Lower lobe of right lung (tissue), 2 donors: ENCODE data around the gene GNAO1. TPM values are rescaled to one million over a fixed set of nuclear protein-coding genes. Genes with fewer than 3 reads are reported as not detected.

Source experiments
- ATAC-seq, 2 donors: fragments of 200-7000 bp; cut with Tn5 transposase; one replicate each; pipeline ENCODE4 v1.9.1; 2020 to 2022; ENCODE audit warnings: mild to moderate bottlenecking in 2 of 2, moderate library complexity in 2 of 2
- DNase-seq: peaks from one replicate; pipeline ENCODE4 v3.0.0-alpha.2; 2020
- H3K27ac ChIP-seq: fragments of 200-600 bp; one replicate; pipeline ENCODE4 v1.8.0; 2022
- H3K27me3 ChIP-seq: fragments of 200-600 bp; one replicate; pipeline ENCODE4 v1.8.0; 2022; ENCODE audit warnings: low read depth
- H3K36me3 ChIP-seq: fragments of 200-600 bp; one replicate; pipeline ENCODE4 v1.8.0; 2022; ENCODE audit warnings: mild to moderate bottlenecking
- H3K4me1 ChIP-seq: fragments of 200-600 bp; one replicate; pipeline ENCODE4 v1.8.0; 2022
- H3K4me3 ChIP-seq: fragments of 200-600 bp; one replicate; pipeline ENCODE4 v1.8.0; 2022; ENCODE audit warnings: mild to moderate bottlenecking
- H3K9me3 ChIP-seq: fragments of 200-600 bp; one replicate; pipeline ENCODE4 v1.8.0; 2022
- intact Hi-C: fragments of 100-400 bp; cut with DNase I; formaldehyde crosslinking; loops from one replicate; pipeline ENCODE4 v1.11.0; 2022
- total RNA-seq: library from RNA; stranded (reverse); fragmentation: NEBNext Ultra II Directional; extraction: Animal tissue kit (Norgen Biotek cat#: 25700); gene quantifications from one replicate; pipeline ENCODE4 v1.2.1, GENCODE V29; 2021
- TF ChIP-seq, protein P1 (sequence below): fragments of 200-600 bp; IDR thresholded peaks from one replicate; pipeline ENCODE4 v1.8.0; 2022; ENCODE audit warnings: antibody characterized with exemption, mild to moderate bottlenecking
- donor health status: DM: no; HTN: yes; CAD: no; lungs with severe emphysema.

The GNAO1 gene
- total RNA-seq, 1 donor from 2014 or later: 1.8 TPM

DNA sequence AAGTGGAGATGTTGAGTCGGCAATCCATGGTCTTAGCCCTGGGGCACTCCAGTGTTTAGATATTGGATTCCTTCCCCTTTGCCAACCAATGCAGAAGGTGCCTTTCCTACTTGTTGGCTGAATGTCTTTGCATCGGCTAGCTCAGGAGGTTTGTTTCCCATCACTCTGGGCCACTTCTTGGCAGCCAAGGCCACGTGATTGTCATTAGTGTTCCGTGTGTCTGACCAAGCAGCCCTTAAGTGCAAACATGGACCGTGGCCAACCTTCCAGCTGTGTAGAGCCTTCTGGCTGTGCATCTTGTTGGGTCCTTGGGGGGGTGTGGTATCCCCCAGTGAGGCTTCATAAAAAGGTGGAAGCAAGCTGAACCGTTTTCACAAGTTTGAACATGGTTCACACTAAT, 66.0 kb downstream of the GNAO1 start:
- no peaks in the 10 kb centered on the region for H3K27me3 ChIP-seq
- H3K9me3 ChIP-seq: no peaks in the 10 kb centered on the region
- H3K36me3 ChIP-seq: no peaks in the 10 kb centered on the region
- H3K4me3 ChIP-seq: no peak overlapping the region
- TF ChIP-seq, protein P1, sequence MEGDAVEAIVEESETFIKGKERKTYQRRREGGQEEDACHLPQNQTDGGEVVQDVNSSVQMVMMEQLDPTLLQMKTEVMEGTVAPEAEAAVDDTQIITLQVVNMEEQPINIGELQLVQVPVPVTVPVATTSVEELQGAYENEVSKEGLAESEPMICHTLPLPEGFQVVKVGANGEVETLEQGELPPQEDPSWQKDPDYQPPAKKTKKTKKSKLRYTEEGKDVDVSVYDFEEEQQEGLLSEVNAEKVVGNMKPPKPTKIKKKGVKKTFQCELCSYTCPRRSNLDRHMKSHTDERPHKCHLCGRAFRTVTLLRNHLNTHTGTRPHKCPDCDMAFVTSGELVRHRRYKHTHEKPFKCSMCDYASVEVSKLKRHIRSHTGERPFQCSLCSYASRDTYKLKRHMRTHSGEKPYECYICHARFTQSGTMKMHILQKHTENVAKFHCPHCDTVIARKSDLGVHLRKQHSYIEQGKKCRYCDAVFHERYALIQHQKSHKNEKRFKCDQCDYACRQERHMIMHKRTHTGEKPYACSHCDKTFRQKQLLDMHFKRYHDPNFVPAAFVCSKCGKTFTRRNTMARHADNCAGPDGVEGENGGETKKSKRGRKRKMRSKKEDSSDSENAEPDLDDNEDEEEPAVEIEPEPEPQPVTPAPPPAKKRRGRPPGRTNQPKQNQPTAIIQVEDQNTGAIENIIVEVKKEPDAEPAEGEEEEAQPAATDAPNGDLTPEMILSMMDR: no peak
- ATAC-seq: no peak
- no peak overlapping the region for H3K27ac ChIP-seq
- peaks cover 9% of the 10 kb centered on the region for H3K4me1 ChIP-seq
- intact Hi-C loops: no loop called here
- DNase-seq: no peak

DNA sequence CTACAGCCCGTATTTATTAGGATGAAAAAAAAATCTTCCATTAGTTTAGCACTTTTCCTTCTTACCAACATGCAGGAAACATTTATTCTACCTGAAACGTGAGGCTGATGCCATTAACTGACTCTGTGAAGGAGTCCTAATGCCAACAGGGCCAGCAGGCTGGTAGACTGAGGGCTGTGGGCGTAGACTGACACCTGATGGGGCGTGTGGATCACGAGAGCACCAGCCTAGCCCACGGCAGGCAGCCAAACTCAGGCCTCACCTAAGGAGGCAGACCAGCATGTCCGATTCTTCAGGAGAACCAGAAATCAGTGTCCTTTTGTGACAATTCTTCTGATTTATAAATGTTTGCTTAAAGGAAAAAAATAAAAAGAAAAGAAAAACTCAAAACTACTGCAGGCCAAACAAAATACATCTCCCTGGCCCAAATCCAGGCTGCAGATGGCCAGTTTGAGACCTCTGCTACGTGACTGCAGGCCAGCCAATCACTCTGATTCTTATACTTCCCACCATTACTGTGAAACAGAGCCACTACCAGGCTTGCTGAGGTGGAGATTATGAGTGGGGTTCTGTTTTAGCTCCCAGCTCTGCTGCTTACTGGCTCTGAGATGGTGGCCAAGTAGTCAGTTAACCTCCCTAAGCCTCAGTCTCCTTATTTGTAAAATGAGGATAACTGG, 66.5 kb downstream of the GNAO1 start:
- no peaks in the 10 kb centered on the region for H3K9me3 ChIP-seq
- peaks cover 9% of the 10 kb centered on the region for H3K4me1 ChIP-seq
- H3K27ac ChIP-seq: no peak overlapping the region
- H3K27me3 ChIP-seq: no peaks in the 10 kb centered on the region
- H3K36me3 ChIP-seq: no peaks in the 10 kb centered on the region
- DNase-seq (no peak), ATAC-seq (no peak)
- intact Hi-C loops: no loop called here
- no peak overlapping the region for H3K4me3 ChIP-seq
- TF ChIP-seq, protein P1: no peak

DNA sequence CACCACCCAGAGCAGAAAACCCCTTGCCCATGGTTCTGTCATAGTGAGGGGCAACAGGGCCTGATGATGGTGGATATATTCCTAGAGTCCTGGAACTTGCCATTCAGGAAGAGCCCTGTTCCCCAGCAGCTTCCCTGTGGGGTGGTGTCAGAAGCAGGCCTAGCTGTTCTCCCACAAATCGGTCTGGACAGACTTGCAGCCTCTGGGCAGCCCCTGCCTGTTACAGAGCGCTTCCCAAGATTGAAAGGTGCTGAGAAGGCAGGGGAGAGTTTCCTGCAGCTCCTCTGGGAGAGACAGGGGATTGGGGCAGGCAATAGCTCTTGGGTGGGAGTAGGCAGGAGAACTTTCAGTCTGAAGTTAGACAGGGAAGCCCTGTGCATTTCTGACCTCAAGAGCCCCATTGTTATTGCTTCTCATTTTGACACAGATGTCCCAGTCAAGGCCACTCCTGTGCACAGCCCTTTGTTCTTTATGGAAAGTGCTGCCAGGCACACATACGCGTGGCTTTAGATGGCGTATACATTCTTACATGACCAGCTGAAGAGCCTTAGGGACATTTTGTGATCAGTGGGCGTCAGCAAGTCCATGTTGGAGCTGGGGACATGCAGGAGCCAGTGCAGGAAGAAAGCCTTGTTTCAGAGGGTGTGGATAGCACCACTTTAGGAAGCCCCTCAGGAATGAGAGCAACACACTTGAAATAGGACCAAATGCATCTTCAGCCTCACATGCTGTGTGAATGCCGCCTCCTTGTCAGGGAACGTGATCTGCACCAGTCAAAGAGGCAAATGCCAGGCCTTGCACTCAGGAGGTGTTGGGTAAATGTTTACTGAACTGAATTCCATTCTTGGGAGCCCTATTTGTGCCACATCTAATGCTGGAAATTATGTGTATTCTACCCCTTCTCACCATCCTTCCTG, 67.5 kb downstream of the GNAO1 start:
- no peak overlapping the region for H3K27ac ChIP-seq
- peaks cover 9% of the 10 kb centered on the region for H3K4me1 ChIP-seq
- H3K4me3 ChIP-seq: no peak overlapping the region
- DNase-seq: no peak
- intact Hi-C loops: no loop called here
- TF ChIP-seq, protein P1: no peak
- peak; percentile 22 to 27 for ATAC-seq
- H3K36me3 ChIP-seq: no peaks in the 10 kb centered on the region
- no peaks in the 10 kb centered on the region for H3K27me3 ChIP-seq
- no peaks in the 10 kb centered on the region for H3K9me3 ChIP-seq

DNA sequence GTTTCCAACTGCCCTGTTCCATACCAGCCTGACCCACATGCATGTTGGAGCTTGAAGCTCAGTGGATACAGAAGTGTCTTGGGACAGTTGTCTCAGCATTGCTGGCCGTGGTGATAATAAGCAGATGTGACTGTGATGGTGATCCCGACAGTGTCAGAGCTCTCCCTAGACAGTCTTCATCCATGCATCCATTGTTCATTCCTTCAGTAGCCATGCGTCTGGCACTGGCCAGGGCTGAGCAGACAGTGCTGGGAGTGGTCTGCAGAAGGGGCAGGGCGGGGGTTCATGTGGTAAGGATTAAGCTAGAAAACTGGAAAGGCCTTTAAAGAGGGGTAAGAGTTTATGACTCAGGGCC, 68.1 kb downstream of the GNAO1 start:
- H3K4me1 ChIP-seq: peaks cover 9% of the 10 kb centered on the region
- ATAC-seq: no peak
- H3K9me3 ChIP-seq: no peaks in the 10 kb centered on the region
- H3K27ac ChIP-seq: no peak overlapping the region
- no peak overlapping the region for H3K4me3 ChIP-seq
- no peaks in the 10 kb centered on the region for H3K36me3 ChIP-seq
- TF ChIP-seq, protein P1: no peak
- no peak for DNase-seq
- intact Hi-C loops: no loop called here
- no peaks in the 10 kb centered on the region for H3K27me3 ChIP-seq

DNA sequence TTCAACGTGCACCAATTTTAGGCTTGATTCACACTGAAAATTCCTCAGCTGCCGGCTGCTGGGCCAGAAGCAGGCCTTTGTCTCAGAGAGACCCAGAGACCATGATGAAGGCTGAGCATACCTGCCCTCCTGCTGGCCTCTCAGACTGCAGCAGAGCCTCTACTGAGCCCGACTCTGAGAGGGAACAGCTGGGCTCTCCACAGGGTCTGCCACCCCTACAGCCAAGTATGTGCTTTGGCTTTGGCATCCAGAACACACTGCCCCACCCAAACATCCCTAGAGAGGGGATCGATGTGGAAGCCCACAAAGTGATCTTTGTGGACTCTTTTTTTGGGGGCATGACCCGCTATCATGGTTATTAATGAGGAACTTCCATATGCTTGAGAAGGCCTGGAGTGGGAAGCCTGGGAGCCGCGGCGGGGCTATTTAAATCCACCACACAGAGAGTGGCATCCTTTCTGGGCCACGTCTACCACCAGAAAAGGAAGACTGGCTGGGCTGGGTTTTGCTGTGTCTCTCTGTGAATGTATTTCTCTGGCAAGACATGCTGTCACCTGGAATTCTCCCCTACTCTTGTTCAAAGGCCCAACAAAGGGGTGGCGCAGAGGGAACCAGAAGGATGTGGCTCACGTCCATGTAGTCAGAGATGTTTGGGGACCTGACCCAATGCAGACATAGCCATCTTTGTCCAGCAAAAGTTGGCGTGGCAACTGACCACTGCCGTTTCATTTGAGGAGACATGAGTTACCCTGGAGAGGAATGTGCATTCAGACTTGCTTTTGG, 69.3 kb downstream of the GNAO1 start:
- DNase-seq (no peak), ATAC-seq (no peak)
- TF ChIP-seq, protein P1: no peak
- intact Hi-C loops: no loop called here
- Histone ChIP-seq H3K36me3 (no peaks in the 10 kb centered on the region), H3K4me3 (no peak overlapping the region), H3K27ac (no peak overlapping the region), H3K9me3 (no peaks in the 10 kb centered on the region), H3K4me1 (peaks cover 9% of the 10 kb centered on the region), H3K27me3 (no peaks in the 10 kb centered on the region)
